SK-N-SH treated with all-trans-retinoic acid at 6 μM for 48 hours (cell line): Measurements from ENCODE around the gene MLLT11.

ENCODE experiments used
- ATAC-seq: fragments of 200-7000 bp; cut with Tn5 transposase; 3 replicates; pipeline ENCODE4 v1.9.1; 2020; ENCODE audit warnings: mild to moderate bottlenecking, moderate library complexity
- ARNTL ChIP-seq: fragments of 450-650 bp; formaldehyde crosslinking; IDR thresholded peaks from 2 replicates; pipeline ENCODE4 v1.5.0; 2020; ENCODE audit warnings: low read depth, mild to moderate bottlenecking, moderate library complexity, borderline replicate concordance
- BACH2 ChIP-seq: fragments of 250-450 bp; sonication (Bioruptor Pico); IDR thresholded peaks from 2 replicates; pipeline ENCODE4 v1.9.0; 2021; ENCODE audit warnings: mild to moderate bottlenecking, borderline replicate concordance
- CSDC2 ChIP-seq: fragments of 250-450 bp; sonication (Bioruptor Pico); IDR thresholded peaks from 2 replicates; pipeline ENCODE4 v1.5.0; 2020; ENCODE audit warnings: mild to moderate bottlenecking, moderate library complexity
- ESRRG ChIP-seq: fragments of 250-450 bp; sonication (Bioruptor Pico); IDR thresholded peaks from 2 replicates; pipeline ENCODE4 v1.6.1; 2021; ENCODE audit warnings: mild to moderate bottlenecking
- GLIS3 ChIP-seq: fragments of 250-450 bp; sonication (Bioruptor Pico); IDR thresholded peaks from 2 replicates; pipeline ENCODE4 v1.5.0; 2020; ENCODE audit warnings: mild to moderate bottlenecking, moderate library complexity
- ISL1 ChIP-seq: fragments of 250-450 bp; sonication (Bioruptor Pico); IDR thresholded peaks from 2 replicates; pipeline ENCODE4 v2.1.2; 2022; ENCODE audit warnings: mild to moderate bottlenecking, moderate library complexity
- OSR1 ChIP-seq: fragments of 250-450 bp; sonication (Bioruptor Pico); IDR thresholded peaks from 2 replicates; pipeline ENCODE4 v1.8.0; 2022; ENCODE audit warnings: moderate library complexity, mild to moderate bottlenecking, inconsistent platforms
- PPARA ChIP-seq: fragments of 250-450 bp; sonication (Bioruptor Pico); IDR thresholded peaks from 2 replicates; pipeline ENCODE4 v1.5.0; 2020; ENCODE audit warnings: mild to moderate bottlenecking, borderline replicate concordance
- SNAI2 ChIP-seq: fragments of 250-450 bp; sonication (Bioruptor Pico); IDR thresholded peaks from 2 replicates; pipeline ENCODE4 v1.5.0; 2020; ENCODE audit warnings: mild to moderate bottlenecking, moderate library complexity
- TCF4 ChIP-seq: fragments of 250-450 bp; sonication (Bioruptor Pico); IDR thresholded peaks from 2 replicates; pipeline ENCODE4 v1.8.0; 2021; ENCODE audit warnings: mild to moderate bottlenecking, moderate library complexity, borderline replicate concordance
- TOX ChIP-seq: fragments of 250-450 bp; sonication (Bioruptor Pico); IDR thresholded peaks from 2 replicates; pipeline ENCODE4 v1.8.0; 2021; ENCODE audit warnings: mild to moderate bottlenecking, moderate library complexity, borderline replicate concordance
- ZC3H10 ChIP-seq: fragments of 250-450 bp; sonication (Bioruptor Pico); IDR thresholded peaks from 2 replicates; pipeline ENCODE4 v1.5.1; 2021; ENCODE audit warnings: mild to moderate bottlenecking, moderate library complexity
- ZFP3 ChIP-seq: fragments of 250-450 bp; sonication (Bioruptor Pico); IDR thresholded peaks from 2 replicates; pipeline ENCODE4 v1.5.0; 2020; ENCODE audit warnings: mild to moderate bottlenecking, moderate library complexity
- ZFP30 ChIP-seq: fragments of 450-650 bp; formaldehyde crosslinking; IDR thresholded peaks from 2 replicates; pipeline ENCODE4 v1.5.0; 2022; ENCODE audit warnings: mild to moderate bottlenecking, moderate library complexity
- ZNF565 ChIP-seq: fragments of 450-650 bp; formaldehyde crosslinking; conservative IDR thresholded peaks from 2 replicates; pipeline ENCODE4 v1.5.0; 2020; ENCODE audit warnings: low read depth, mild to moderate bottlenecking, moderate library complexity
- ZNF70 ChIP-seq: fragments of 450-650 bp; formaldehyde crosslinking; IDR thresholded peaks from 2 replicates; pipeline ENCODE4 v1.5.0; 2020; ENCODE audit warnings: mild to moderate bottlenecking, moderate library complexity
- ZNF8 ChIP-seq: fragments of 450-650 bp; formaldehyde crosslinking; IDR thresholded peaks from 2 replicates; pipeline ENCODE4 v1.5.0; 2020; ENCODE audit warnings: mild to moderate bottlenecking, moderate library complexity
- TF ChIP-seq, protein P1 (sequence below): fragments of 250-450 bp; sonication (Bioruptor Pico); IDR thresholded peaks from 2 replicates; pipeline ENCODE4 v1.5.1; 2021; ENCODE audit warnings: mild to moderate bottlenecking, moderate library complexity
- TF ChIP-seq, protein P2 (sequence below): fragments of 250-450 bp; sonication (Bioruptor Pico); IDR thresholded peaks from 2 replicates; pipeline ENCODE4 v1.8.0; 2020; ENCODE audit warnings: mild to moderate bottlenecking, moderate library complexity, borderline replicate concordance
- TF ChIP-seq, protein P3 (sequence below): fragments of 250-450 bp; sonication (Bioruptor Pico); IDR thresholded peaks from 2 replicates; pipeline ENCODE4 v1.5.0; 2020; ENCODE audit warnings: mild to moderate bottlenecking, moderate library complexity
- TF ChIP-seq, protein P4 (sequence below): fragments of 250-450 bp; sonication (Bioruptor Pico); IDR thresholded peaks from 2 replicates; pipeline ENCODE4 v1.8.0; 2021; ENCODE audit warnings: low read depth, mild to moderate bottlenecking, moderate library complexity, borderline replicate concordance

The MLLT11 gene

DNA sequence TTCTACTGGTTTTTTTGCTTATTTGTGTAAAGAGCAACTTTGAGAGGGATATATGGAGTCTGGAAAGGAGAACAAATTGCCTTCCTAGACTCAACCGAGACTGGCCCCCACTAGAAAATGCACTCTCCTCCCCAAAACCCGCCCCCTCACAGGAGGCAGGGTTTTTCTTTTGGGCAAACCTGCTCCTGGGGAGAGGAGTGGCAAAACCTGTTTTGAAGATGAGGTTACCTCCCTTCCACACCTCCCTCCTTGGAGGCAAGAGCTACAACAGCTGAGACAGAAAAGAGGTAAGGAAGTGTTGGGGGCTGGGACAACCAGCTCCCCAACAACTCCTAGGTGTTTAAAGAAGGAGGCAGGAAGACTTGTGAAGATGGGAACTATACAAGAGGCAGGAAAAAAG lies 23.8 kb upstream of the MLLT11 start, which contains the start of gene BNIPL (continued):
- TF ChIP-seq ZNF8: no peak
- no peak for TF ChIP-seq CSDC2 (CRISPR knock-in tag)
- no peak for TF ChIP-seq TCF4
- TF ChIP-seq, protein P1, sequence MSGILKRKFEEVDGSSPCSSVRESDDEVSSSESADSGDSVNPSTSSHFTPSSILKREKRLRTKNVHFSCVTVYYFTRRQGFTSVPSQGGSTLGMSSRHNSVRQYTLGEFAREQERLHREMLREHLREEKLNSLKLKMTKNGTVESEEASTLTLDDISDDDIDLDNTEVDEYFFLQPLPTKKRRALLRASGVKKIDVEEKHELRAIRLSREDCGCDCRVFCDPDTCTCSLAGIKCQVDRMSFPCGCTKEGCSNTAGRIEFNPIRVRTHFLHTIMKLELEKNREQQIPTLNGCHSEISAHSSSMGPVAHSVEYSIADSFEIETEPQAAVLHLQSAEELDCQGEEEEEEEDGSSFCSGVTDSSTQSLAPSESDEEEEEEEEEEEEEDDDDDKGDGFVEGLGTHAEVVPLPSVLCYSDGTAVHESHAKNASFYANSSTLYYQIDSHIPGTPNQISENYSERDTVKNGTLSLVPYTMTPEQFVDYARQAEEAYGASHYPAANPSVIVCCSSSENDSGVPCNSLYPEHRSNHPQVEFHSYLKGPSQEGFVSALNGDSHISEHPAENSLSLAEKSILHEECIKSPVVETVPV (CRISPR knock-in tag): no peak
- TF ChIP-seq, all 23 proteins: peak for 0

DNA sequence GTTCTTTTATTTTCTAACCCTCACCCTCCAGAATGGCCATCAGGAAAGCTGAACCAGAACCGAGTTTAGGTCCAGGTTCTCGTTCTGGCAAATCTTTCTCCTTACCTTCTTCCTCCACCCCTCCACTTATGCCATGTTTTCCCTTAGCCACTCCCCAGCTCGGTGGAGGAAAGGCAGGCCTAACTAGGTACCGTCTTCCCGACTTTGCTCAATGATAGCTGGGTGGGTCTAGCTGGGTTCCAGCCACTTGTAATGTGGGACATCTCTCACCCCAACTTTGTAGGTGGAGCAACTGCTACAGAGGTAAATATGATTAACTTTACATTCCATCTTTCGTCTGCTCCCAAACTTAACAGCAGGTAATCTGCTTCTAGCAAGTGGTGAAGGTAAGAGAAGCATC lies 23.2 kb upstream of the MLLT11 start:
- no peak for TF ChIP-seq PPARA
- TF ChIP-seq, protein P2, sequence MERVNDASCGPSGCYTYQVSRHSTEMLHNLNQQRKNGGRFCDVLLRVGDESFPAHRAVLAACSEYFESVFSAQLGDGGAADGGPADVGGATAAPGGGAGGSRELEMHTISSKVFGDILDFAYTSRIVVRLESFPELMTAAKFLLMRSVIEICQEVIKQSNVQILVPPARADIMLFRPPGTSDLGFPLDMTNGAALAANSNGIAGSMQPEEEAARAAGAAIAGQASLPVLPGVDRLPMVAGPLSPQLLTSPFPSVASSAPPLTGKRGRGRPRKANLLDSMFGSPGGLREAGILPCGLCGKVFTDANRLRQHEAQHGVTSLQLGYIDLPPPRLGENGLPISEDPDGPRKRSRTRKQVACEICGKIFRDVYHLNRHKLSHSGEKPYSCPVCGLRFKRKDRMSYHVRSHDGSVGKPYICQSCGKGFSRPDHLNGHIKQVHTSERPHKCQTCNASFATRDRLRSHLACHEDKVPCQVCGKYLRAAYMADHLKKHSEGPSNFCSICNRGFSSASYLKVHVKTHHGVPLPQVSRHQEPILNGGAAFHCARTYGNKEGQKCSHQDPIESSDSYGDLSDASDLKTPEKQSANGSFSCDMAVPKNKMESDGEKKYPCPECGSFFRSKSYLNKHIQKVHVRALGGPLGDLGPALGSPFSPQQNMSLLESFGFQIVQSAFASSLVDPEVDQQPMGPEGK (CRISPR knock-in tag): no peak
- TF ChIP-seq ZFP3 (CRISPR knock-in tag): no peak
- TF ChIP-seq, all 23 proteins: peak for 0
- no peak for ATAC-seq

DNA sequence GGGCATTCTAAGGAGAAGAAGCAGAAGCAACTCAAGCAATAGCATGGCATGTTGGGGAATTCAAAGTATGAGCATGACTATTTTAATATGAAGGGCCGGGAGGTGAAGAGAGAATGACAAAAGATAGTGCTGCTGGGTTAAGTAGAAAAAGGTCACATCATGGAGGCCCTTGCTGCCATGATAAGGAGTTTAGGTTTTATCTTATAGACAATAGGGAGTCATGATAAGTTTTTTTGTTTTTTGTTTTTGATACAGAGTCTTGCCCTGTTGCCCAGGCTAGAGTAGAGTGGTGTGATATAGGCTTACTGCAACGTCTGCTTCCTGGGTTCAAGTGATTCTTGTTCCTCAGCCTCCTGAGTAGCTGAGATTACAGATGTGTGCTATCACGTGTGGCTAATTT lies 20.7 kb upstream of the MLLT11 start:
- TF ChIP-seq ZNF8: no peak
- TF ChIP-seq ZFP30 (CRISPR knock-in tag): no peak
- TF ChIP-seq GLIS3 (CRISPR knock-in tag): no peak
- no peak for TF ChIP-seq ZNF565
- TF ChIP-seq OSR1 (CRISPR knock-in tag): no peak
- TF ChIP-seq, protein P2 (CRISPR knock-in tag): no peak
- no peak for TF ChIP-seq ARNTL (CRISPR knock-in tag)
- no peak for TF ChIP-seq ZFP3 (CRISPR knock-in tag)
- TF ChIP-seq SNAI2: no peak
- no peak for TF ChIP-seq PPARA
- TF ChIP-seq TOX (CRISPR knock-in tag): no peak
- no peak for TF ChIP-seq ESRRG (CRISPR knock-in tag)
- no peak for TF ChIP-seq ISL1 (CRISPR knock-in tag)
- TF ChIP-seq, protein P3, sequence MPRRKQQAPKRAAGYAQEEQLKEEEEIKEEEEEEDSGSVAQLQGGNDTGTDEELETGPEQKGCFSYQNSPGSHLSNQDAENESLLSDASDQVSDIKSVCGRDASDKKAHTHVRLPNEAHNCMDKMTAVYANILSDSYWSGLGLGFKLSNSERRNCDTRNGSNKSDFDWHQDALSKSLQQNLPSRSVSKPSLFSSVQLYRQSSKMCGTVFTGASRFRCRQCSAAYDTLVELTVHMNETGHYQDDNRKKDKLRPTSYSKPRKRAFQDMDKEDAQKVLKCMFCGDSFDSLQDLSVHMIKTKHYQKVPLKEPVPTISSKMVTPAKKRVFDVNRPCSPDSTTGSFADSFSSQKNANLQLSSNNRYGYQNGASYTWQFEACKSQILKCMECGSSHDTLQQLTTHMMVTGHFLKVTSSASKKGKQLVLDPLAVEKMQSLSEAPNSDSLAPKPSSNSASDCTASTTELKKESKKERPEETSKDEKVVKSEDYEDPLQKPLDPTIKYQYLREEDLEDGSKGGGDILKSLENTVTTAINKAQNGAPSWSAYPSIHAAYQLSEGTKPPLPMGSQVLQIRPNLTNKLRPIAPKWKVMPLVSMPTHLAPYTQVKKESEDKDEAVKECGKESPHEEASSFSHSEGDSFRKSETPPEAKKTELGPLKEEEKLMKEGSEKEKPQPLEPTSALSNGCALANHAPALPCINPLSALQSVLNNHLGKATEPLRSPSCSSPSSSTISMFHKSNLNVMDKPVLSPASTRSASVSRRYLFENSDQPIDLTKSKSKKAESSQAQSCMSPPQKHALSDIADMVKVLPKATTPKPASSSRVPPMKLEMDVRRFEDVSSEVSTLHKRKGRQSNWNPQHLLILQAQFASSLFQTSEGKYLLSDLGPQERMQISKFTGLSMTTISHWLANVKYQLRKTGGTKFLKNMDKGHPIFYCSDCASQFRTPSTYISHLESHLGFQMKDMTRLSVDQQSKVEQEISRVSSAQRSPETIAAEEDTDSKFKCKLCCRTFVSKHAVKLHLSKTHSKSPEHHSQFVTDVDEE (CRISPR knock-in tag): no peak
- TF ChIP-seq BACH2: no peak
- TF ChIP-seq ZC3H10 (CRISPR knock-in tag): no peak
- TF ChIP-seq, protein P1 (CRISPR knock-in tag): no peak
- TF ChIP-seq, protein P4, sequence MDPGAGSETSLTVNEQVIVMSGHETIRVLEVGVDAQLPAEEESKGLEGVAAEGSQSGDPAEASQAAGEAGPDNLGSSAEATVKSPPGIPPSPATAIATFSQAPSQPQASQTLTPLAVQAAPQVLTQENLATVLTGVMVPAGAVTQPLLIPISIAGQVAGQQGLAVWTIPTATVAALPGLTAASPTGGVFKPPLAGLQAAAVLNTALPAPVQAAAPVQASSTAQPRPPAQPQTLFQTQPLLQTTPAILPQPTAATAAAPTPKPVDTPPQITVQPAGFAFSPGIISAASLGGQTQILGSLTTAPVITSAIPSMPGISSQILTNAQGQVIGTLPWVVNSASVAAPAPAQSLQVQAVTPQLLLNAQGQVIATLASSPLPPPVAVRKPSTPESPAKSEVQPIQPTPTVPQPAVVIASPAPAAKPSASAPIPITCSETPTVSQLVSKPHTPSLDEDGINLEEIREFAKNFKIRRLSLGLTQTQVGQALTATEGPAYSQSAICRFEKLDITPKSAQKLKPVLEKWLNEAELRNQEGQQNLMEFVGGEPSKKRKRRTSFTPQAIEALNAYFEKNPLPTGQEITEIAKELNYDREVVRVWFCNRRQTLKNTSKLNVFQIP (CRISPR knock-in tag): no peak
- TF ChIP-seq ZNF70: no peak
- no peak for ATAC-seq
